Measurements from ENCODE around the gene COPG2.

Gene COPG2

DNA sequence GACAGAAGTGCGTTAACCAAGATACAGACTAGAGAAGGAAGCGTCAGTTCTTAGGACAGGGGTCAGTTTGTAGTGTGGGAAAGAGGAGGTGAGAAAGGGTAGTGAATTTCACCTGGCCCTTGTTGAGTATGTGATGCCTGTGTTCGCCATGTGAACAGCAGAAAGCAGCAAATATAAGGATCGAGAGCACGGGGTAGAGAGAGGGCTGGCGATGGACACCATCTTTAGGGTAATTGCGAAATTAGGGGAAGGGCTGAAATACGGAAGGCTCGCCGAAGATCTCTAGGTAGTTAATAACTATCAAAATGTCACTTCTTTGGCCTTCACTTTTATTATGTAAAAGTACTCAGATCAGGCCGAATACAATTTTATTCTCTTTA, 182.8 kb downstream of the COPG2 start:
- DNase-seq (ENCODE audit: extremely low read depth, insufficient read length) = no peak
- TF ChIP-seq, protein P1, sequence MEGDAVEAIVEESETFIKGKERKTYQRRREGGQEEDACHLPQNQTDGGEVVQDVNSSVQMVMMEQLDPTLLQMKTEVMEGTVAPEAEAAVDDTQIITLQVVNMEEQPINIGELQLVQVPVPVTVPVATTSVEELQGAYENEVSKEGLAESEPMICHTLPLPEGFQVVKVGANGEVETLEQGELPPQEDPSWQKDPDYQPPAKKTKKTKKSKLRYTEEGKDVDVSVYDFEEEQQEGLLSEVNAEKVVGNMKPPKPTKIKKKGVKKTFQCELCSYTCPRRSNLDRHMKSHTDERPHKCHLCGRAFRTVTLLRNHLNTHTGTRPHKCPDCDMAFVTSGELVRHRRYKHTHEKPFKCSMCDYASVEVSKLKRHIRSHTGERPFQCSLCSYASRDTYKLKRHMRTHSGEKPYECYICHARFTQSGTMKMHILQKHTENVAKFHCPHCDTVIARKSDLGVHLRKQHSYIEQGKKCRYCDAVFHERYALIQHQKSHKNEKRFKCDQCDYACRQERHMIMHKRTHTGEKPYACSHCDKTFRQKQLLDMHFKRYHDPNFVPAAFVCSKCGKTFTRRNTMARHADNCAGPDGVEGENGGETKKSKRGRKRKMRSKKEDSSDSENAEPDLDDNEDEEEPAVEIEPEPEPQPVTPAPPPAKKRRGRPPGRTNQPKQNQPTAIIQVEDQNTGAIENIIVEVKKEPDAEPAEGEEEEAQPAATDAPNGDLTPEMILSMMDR (IDR thresholded peaks at IDR 0.05; ENCODE audit: insufficient read depth, low read length, poor library complexity, severe bottlenecking) = no peak
- H3K4me3 ChIP-seq (replicated peaks; ENCODE audit: low read depth, low read length) = peak overlapping the region; percentile 64; the same call in 1 of the 2 replicates
- no peaks in the 10 kb centered on the region for H3K36me3 ChIP-seq (ENCODE audit: control insufficient read depth, insufficient read depth, low read length)
- no peaks in the 10 kb centered on the region for H3K27me3 ChIP-seq (replicated peaks; ENCODE audit: control insufficient read depth, insufficient read depth, low read length)

DNA sequence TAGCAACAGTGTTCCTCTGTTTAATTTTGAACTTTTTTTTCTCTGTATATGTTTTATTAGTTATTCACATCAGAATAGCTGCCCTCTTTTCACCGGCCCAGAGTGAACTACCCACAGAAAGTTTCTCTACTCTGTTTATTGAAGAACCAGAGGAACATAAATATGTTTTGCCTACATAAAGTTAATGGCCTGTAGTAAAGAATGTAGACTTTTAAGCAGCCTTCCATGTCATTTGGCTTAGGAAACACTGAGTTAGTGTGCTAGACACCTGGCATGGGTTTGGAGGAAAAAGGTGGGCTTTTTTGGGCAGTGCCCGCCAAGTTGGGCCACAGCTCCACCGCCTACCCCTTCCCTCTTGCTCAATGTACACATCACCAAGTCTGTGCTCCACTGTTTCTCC, 185.5 kb downstream of the COPG2 start:
- Histone ChIP-seq H3K27me3 (replicated peaks; ENCODE audit: control insufficient read depth, insufficient read depth, low read length) (no peaks in the 10 kb centered on the region), H3K4me3 (replicated peaks; ENCODE audit: low read depth, low read length) (no peak overlapping the region), H3K36me3 (ENCODE audit: control insufficient read depth, insufficient read depth, low read length) (no peaks in the 10 kb centered on the region)
- DNase-seq (ENCODE audit: extremely low read depth, insufficient read length) = no peak
- TF ChIP-seq, protein P1 (IDR thresholded peaks at IDR 0.05; ENCODE audit: insufficient read depth, low read length, poor library complexity, severe bottlenecking) = no peak

DNA sequence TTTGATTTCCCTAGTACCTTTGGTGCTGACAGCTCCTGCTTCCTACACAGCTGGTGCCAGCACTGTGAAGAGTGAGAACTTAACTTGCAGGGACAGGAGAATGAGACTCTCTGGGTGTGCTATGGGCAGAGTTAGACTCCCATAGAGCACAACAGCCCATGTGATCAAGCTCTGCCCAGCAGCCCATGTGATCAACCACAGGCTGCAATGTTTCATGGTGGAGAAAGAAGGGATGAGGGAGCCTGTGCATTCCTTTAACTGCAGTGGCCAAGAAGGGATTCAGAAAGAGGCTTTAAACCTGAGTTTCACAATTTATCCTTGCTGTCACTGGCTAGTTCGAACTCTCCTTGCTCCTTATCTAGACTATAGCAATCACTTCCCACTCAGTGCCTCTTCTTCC, 186.7 kb downstream of the COPG2 start:
- H3K36me3 ChIP-seq (ENCODE audit: control insufficient read depth, insufficient read depth, low read length) = no peaks in the 10 kb centered on the region
- H3K4me3 ChIP-seq (replicated peaks; ENCODE audit: low read depth, low read length) = no peak overlapping the region
- TF ChIP-seq, protein P1 (IDR thresholded peaks at IDR 0.05; ENCODE audit: insufficient read depth, low read length, poor library complexity, severe bottlenecking) = no peak
- no peak for DNase-seq (ENCODE audit: extremely low read depth, insufficient read length)
- H3K27me3 ChIP-seq (replicated peaks; ENCODE audit: control insufficient read depth, insufficient read depth, low read length) = no peaks in the 10 kb centered on the region; the same call in 1 of the 2 replicates

DNA sequence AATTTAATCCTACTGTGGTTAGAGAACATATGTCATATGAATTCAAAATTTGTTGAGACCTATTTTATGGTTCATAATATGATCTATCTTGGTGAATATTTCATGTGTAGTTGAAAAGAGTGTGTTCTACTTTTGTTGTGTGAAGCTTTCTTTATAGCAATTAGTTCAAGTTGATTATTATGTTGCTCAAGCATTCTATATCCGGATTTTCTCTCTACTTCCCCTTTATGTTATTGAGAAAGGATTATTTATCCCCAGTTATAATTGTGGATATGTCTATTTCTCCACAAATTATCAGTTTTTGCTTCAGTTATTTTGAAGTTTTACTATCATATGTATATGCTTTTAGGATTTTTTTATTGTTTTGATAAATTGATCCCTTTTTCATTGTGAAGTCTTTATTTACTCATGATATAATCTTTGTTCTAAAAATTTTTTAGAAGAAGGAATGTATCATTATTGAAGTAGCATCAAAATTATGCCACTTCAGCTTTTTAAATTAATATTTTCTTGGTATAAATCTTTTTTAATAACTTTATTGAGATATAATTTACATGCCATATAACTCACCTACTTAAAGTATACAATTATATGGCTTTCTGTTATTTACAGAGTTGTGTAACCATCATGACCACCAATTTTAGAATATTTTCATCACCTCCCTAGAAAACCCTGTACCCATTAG, 188.7 kb downstream of the COPG2 start:
- no peaks in the 10 kb centered on the region; the same call in 1 of the 2 replicates for H3K27me3 ChIP-seq (replicated peaks; ENCODE audit: control insufficient read depth, insufficient read depth, low read length)
- TF ChIP-seq, protein P1 (IDR thresholded peaks at IDR 0.05; ENCODE audit: insufficient read depth, low read length, poor library complexity, severe bottlenecking) = no peak
- H3K4me3 ChIP-seq (replicated peaks; ENCODE audit: low read depth, low read length) = no peak overlapping the region
- DNase-seq (ENCODE audit: extremely low read depth, insufficient read length) = no peak
- no peaks in the 10 kb centered on the region for H3K36me3 ChIP-seq (ENCODE audit: control insufficient read depth, insufficient read depth, low read length)

DNA sequence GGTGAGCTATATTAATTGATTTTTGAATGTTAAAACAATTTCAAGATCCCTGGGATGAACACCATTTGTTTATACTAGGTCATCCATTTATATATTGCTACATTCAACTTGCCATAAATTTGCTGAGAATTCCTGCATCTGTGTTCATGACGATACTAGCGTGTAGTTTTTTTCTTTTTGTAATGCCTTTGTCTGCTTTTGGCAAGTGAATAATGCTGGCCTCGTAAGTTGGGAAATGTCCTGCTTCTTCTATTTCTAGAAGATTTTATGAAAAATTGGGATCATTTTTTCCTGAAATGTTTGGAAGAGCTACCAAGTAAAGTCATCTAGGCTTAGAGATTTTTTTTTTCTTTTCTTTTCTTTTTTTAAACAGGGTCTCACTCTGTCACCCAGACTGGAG, 189.6 kb downstream of the COPG2 start:
- Histone ChIP-seq H3K27me3 (replicated peaks; ENCODE audit: control insufficient read depth, insufficient read depth, low read length) (no peaks in the 10 kb centered on the region; the same call in 1 of the 2 replicates), H3K36me3 (ENCODE audit: control insufficient read depth, insufficient read depth, low read length) (no peaks in the 10 kb centered on the region), H3K4me3 (replicated peaks; ENCODE audit: low read depth, low read length) (no peak overlapping the region)
- no peak for DNase-seq (ENCODE audit: extremely low read depth, insufficient read length)
- TF ChIP-seq, protein P1 (IDR thresholded peaks at IDR 0.05; ENCODE audit: insufficient read depth, low read length, poor library complexity, severe bottlenecking) = no peak

Measured in GM06990 (cell line).